GM18498 (cell line): ENCODE data around the gene SH3BP4.
"Not testable (repeated sequence)": the region's sequence is repeated elsewhere in the genome, so short reads cannot be mapped to it uniquely, and the experiment has no call there.

Experiments
- ATAC-seq: cut with Tn5 transposase; IDR thresholded peaks from one replicate; pipeline ENCODE4 v1.9.1; 2021; ENCODE audit warnings: mild to moderate bottlenecking, moderate library complexity; ENCODE audit not compliant: unreplicated experiment

Gene SH3BP4

GRCh38 chr2:235051436-235052260 lies 99.8 kb downstream of the SH3BP4 start:
- ATAC-seq: no peak

DNA sequence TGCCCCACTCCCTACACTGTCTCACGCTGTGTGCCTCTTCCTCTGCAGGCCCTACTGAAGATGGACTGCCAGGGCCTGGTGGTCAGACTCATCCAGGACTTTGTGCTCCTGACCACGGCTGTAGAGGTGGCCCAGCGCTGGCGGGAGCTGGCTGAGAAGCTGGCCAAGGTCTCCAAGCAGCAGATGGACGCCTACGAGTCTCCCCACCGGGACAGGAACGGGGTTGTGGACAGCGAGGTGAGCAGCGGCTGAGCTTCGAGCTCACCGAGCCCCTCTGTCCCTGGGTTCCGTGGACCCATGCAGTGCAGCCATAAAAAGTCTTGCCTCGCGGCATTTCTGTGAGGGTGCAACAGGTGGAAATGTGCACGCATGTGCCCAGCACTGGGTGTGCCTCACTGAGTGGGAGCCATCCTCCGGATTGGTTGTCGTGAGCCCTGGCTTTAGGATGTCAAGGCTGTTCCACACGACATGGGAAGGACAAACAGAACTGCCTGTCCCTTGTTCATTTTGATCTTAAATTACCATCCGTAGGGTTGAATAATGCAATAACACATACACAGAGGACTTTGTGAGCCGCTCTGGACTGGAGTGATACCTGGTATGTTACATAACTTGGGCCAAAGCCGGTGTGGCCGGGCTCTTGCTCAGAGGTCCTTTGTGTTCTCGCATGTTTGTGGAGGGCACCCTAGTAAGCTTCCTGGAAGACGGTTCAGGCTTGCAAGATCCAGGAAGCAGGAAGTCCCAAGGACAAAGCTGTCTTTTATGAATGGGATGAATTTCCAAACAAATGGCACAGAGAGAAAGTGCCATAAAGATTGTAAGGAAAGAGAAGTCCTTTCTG lies 100.9 kb downstream of the SH3BP4 start:
- no peak for ATAC-seq

DNA sequence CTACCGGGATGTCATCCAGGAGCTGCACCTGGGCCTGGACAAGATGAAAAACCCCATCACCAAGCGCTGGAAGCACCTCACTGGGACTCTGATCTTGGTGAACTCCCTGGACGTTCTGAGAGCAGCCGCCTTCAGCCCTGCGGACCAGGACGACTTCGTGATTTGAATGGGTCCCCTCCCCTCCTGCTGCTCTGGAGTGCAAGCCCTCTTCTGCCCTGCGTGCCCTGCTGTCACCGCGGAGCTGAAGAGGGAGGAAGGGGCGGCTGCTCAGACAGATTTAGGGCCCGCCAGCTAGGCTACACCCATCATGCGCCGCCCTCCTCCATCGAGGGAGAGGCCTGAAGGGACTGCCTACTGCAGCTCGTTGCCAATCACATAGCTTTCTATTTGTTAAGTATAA lies 101.8 kb downstream of the SH3BP4 start:
- ATAC-seq: no peak

DNA sequence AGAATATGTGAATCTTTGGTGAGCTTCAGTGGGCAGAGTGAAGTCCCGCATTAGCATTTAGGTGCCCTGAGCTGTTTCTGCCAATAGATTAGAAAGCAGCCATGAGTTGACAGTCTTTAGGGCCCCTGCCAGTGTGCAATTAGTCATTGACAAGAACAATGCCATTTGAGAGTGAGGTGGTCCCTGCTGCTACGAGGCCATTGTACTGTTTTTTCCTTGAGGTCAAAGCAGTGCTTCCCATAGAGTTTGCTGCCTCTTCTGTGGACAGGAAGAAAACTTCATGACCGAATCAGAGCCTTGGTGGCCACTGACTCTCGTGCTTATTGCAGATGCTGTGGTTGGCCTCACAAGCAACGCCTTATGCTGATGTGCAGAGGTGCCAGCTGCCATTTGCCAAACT lies 102.7 kb downstream of the SH3BP4 start:
- ATAC-seq: no peak

DNA sequence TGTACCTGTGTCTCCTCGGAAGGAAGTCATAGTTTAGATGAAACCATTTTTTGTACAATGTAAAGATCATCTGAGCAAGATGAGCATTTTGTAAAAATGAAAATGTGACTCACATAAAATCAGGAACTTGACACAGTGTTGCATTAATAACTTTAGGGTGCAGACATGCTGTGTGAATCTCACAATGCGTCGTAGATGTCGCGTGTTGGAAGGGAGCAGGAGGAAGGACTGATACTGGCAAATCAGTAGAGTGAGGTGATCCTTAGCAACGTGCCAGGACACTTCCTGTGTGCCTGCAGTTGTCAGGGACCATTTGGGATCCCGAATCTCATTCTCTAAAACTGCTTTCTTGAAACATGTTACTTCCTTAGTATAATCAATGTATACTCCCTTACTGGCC lies 103.1 kb downstream of the SH3BP4 start:
- no peak for ATAC-seq

- no peak for ATAC-seq
These were observed 104.2 kb downstream of the SH3BP4 start for GRCh38 chr2:235055891-235056516.

DNA sequence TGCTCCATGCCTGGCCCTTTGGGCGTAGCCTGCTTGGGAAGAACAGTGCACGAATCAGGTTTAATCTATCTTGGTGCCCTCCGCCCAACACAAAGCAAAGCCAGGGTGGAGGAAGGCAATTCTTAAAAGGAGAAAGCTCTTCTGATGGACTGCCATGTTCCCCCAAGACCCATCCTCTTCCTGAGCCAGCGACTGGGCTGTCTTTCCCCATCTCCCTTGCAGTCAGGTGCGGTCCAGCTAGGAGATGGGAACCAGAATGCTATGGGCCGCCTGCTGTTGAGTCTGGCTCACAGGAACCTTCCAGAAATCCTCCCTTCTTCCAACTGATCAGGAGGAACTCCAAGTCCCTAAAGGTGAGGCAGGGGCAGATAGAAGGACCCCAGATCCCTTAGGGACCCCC lies 105.0 kb downstream of the SH3BP4 start:
- no peak for ATAC-seq

- not testable (repeated sequence) for ATAC-seq
These were observed 105.8 kb downstream of the SH3BP4 start for GRCh38 chr2:235057616-235058015.

- no peak for ATAC-seq
These were observed 107.3 kb downstream of the SH3BP4 start for GRCh38 chr2:235059161-235059560.

DNA sequence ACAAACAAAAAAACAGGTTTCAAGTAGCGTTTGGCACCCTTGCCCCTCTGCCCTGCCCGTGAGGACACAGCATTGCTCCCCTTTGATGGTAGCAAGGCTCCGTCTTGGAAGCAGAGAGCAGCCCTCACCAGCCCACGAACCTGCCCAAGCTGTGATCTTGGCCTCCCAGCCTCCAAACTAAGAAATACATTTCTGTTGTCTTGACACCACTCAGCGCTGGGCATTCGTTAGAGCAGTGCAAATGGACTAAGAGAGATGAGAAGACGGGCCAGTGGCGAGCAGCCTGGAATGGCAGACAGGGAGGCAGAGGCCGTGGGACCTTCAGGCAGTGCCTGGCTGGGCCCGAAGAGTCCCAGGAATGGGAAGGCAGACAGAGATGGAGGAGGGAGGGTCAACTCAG lies 109.8 kb downstream of the SH3BP4 start:
- no peak for ATAC-seq

DNA sequence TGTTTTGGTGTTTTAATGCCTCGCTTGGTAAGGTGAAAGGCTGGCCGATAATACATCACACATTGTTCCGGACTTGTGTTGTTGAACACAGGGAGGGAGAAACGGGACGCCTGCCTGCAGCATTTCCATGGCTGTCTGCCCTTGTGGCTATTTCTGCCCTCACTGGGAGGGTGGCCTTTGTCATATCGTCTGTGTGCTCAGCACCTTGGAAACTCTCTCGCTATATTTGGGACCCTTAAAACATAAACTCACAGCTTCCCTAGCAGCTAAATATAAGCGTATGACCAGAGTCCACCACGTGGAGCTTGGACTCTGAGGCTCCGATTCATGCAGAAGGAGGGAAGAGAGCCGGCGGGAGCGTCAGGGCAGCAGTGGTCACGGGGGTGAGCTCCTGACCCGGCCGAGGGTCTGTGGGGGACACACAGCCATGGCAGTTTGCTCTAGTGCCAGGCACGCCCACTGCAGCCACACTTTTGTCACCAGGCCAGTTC lies 111.7 kb downstream of the SH3BP4 start:
- ATAC-seq: no peak

DNA sequence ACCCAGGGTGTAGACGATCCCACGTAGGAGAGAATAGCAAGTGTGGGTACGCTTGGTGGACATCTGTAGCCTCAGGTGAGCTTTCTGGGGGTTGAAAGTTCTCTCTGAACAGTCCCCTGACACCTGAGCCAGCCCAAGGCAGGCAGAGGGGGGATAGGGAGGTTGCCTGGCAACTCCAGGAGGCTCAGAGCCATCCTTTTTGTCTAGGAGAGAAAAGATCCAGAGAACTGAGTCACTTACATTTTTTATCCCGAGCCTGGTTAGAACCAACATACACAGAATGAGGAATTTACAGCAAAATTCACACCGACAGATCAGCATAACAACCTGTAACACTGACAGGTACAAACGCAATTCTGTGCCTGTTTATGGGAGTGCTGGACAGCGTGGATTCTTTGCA lies 113.2 kb downstream of the SH3BP4 start:
- no peak for ATAC-seq

DNA sequence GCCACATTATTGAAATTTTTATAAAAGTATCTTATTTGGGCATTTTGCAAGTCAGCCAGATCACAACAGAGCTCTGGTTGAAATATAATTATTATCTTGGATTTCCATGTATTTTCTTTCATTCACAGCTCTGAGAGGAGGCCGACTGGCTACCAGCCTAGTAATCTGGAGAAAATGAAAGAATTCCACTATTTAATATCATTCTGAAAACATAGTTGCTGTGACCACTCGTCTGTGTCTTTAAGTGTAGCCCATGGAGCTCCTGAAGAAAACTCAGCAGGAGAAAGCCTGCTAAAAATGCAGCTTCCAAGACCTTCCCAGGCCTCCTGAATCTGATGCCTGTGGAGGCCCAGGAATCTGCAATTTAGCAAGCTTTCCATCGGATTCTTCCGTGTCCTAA lies 114.7 kb downstream of the SH3BP4 start:
- ATAC-seq: no peak

GRCh38 chr2:235066895-235067294 lies 115.1 kb downstream of the SH3BP4 start:
- ATAC-seq: no peak

DNA sequence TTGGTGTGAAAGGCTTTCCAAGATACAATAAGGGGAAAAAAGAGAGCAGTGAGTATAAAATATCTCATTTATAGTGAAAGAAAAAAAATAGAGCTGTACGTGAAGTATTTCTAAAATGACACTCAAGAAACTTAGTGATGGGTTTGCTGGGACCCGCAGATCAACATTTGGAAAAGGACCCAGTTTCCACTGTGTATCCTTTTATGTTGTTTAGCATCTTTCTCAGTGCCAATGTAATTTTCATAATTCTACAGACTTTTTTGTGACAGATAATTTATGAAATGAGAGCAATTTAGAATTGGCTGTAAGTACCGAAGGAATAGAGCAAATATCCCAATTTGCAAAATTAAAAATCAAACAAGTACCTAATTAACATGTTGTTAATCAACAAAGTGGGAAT lies 116.9 kb downstream of the SH3BP4 start:
- ATAC-seq: no peak

DNA sequence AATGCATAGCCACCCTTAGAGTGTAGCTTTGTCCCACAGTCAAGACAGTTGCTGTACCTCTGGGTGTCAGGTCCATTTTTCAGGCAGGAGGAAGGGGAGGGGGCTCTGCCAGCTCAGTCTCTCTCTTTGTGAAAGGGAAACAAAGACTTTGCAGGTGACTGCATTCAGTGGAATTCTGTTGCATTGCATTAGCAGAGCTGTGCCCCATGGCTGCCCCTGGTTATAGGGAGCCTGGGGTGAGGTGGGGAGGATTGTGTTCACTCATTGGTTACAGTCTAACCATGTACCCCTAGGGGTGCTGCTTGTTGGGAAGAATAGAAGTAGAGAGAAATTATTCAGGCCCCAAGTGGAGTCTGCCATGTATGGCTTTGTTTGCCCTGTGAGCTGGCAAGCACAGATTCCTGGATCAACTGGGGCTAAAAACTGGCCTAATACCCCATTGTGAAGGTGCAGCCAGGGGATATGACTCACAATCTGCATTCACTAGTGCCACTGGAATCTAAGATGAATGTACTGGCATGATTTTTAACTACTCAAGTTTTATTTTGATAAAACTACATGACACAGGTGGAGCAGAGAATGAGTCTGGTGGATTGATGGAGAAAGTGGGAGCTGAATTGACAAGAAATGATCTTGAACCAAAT lies 118.4 kb downstream of the SH3BP4 start:
- ATAC-seq: no peak

- ATAC-seq: no peak
These were observed 122.1 kb downstream of the SH3BP4 start for GRCh38 chr2:235073868-235074413.

GRCh38 chr2:235077046-235077445 lies 125.2 kb downstream of the SH3BP4 start:
- ATAC-seq: no peak

- no peak for ATAC-seq
These were observed 126.4 kb downstream of the SH3BP4 start for GRCh38 chr2:235078182-235078581.

GRCh38 chr2:235078914-235079472 lies 127.2 kb downstream of the SH3BP4 start:
- ATAC-seq: no peak
